GM12878 (cell line): ENCODE data around the gene LCP1. TPM values are rescaled to one million over a fixed set of nuclear protein-coding genes. Genes with fewer than 3 reads are reported as not detected.

Experiments used
- IKZF1 ChIP-seq: fragments of 450-650 bp; conservative IDR thresholded peaks from 2 replicates; pipeline ENCODE4 v1.6.1; 2017; ENCODE audit warnings: antibody characterized with exemption, mild to moderate bottlenecking
- MYB ChIP-seq: fragments of 150-350 bp; IDR thresholded peaks from 2 replicates; pipeline ENCODE4 v1.6.1; 2014; ENCODE audit warnings: mild to moderate bottlenecking, low read depth, low read length, borderline replicate concordance
- NFYA ChIP-seq: IDR thresholded peaks from 2 replicates; pipeline ENCODE4 v1.6.1; 2011; ENCODE audit warnings: low read depth, mild to moderate bottlenecking, low read length, improper control_type of control experiment, borderline replicate concordance
- RELA ChIP-seq: fragments of 450-650 bp; IDR thresholded peaks from 2 replicates; pipeline ENCODE4 v1.8.0; 2014; ENCODE audit warnings: borderline replicate concordance; ENCODE audit not compliant: partially characterized antibody
- SMAD1 ChIP-seq: fragments of 450-650 bp; IDR thresholded peaks from 2 replicates; pipeline ENCODE4 v1.6.1; 2018; ENCODE audit warnings: mild to moderate bottlenecking, low read depth; ENCODE audit not compliant: partially characterized antibody
- TCF3 ChIP-seq: IDR thresholded peaks from 2 replicates; pipeline ENCODE4 v1.6.1; 2012; ENCODE audit warnings: low read depth, mild to moderate bottlenecking, low read length, borderline replicate concordance; ENCODE audit not compliant: insufficient read depth
- YY1 ChIP-seq: IDR thresholded peaks from 2 replicates; pipeline ENCODE4 v1.6.1; 2011; ENCODE audit warnings: low read depth, mild to moderate bottlenecking, low read length
- ZNF207 ChIP-seq: fragments of 450-650 bp; IDR thresholded peaks from 2 replicates; pipeline ENCODE4 v1.6.1; 2014; ENCODE audit warnings: antibody characterized with exemption, mild to moderate bottlenecking, borderline replicate concordance
- polyA plus RNA-seq, 11 experiments: library from polyadenylated mRNA; depleted of rRNA in 4 of 11; unstranded in 6 of 11; stranded (reverse) in 5 of 11; fragments of >200 nt; fragmentation: Nextera tagmentation in 4 of 11; fragmentation: Illumina TruSeq in 1 of 11; extraction: Ambion mirVana in 4 of 11; extraction: Trizol in 1 of 11; gene quantifications; 1 replicate in 1 of 11; 2 replicates in 10 of 11; pipeline versions ENCODE4 v1.2.1 to v1.2.3, GENCODE V29; 2011 to 2016; ENCODE audit warnings: inconsistent platforms in 2 of 11, missing spikeins in 2 of 11, low read depth in 1 of 11
- total RNA-seq, 4 experiments: library from RNA; depleted of rRNA in 3 of 4; stranded (reverse); fragments of >200 nt in 3 of 4; fragmentation: Illumina TruSeq in 1 of 4; extraction: Trizol in 1 of 4; gene quantifications; 2 replicates each; pipeline versions ENCODE4 v1.2.1 to v1.2.3, GENCODE V29; 2013 to 2021
- TF ChIP-seq, protein P1 (sequence below): fragments of 450-650 bp; IDR thresholded peaks from 2 replicates; pipeline ENCODE4 v1.6.1; 2017; ENCODE audit warnings: antibody characterized with exemption, mild to moderate bottlenecking, moderate library complexity
- TF ChIP-seq, protein P2 (sequence below): fragments of 450-650 bp; IDR thresholded peaks from 2 replicates; pipeline ENCODE4 v1.6.1; 2018; ENCODE audit warnings: mild to moderate bottlenecking, low read depth, moderate library complexity; ENCODE audit not compliant: partially characterized antibody
- TF ChIP-seq, protein P3 (sequence below): IDR thresholded peaks from 2 replicates; pipeline ENCODE4 v1.6.1; 2012; ENCODE audit warnings: low read depth, low read length, improper control_type of control experiment
- TF ChIP-seq, protein P4 (sequence below): fragments of 450-650 bp; IDR thresholded peaks from 2 replicates; pipeline ENCODE4 v1.6.1; 2017; ENCODE audit warnings: mild to moderate bottlenecking, moderate library complexity
- TF ChIP-seq, protein P5 (sequence below), 3 experiments: IDR thresholded peaks in 2 of 3; conservative IDR thresholded peaks in 1 of 3; 2 replicates each; pipeline ENCODE4 v1.5.1; 2011; ENCODE audit warnings: low read depth in 3 of 3, low read length in 3 of 3, mild to moderate bottlenecking in 3 of 3, control low read depth in 2 of 3, moderate library complexity in 2 of 3, inconsistent platforms in 1 of 3, mixed read lengths in 1 of 3; ENCODE audit not compliant: control insufficient read depth in 2 of 3, insufficient read depth in 1 of 3; ENCODE audit errors: extremely low read depth in 1 of 3

LCP1 gene
- total and polyA plus RNA-seq, 10 of the 15 experiments (the other 5 are each of a cell fraction or from before 2014, with no cell fraction given) = 775 to 2,201 (median 1,556) TPM

DNA sequence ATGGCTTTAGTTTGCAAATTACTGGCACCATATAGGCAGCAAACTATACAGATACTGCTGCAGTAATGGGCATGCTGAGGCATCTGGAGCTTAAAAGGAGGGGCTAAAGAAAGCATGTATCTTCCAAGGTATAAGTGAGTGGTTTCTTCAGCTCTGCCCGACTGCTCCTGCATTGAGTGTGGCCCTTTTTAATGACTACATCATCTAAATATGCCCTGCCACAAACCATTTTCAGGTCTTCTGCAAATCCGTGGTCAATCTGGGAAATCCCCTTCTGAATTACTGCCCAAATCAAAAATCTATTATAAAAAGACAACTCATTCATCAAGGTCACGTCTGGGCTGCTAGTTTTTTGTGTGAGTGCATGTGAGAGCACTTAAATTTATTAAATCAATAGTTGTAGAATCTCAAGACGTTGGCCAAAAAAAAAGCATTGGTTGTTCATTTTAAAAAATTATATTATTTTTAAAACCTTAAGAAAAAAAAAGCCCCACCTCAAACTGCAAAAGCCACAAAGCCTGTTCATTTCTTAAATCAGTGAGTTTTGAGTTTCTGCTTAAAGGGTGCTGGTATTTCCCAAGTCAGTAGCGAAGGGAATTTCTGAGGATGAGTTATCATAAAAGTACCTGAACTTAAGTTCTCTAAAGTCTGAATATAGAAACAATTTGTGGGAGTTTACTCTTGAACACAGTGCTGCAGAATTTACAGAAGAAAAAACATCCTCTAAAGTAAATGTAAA lies 16.3 kb downstream of the LCP1 start (continued):
- TF ChIP-seq, protein P1, sequence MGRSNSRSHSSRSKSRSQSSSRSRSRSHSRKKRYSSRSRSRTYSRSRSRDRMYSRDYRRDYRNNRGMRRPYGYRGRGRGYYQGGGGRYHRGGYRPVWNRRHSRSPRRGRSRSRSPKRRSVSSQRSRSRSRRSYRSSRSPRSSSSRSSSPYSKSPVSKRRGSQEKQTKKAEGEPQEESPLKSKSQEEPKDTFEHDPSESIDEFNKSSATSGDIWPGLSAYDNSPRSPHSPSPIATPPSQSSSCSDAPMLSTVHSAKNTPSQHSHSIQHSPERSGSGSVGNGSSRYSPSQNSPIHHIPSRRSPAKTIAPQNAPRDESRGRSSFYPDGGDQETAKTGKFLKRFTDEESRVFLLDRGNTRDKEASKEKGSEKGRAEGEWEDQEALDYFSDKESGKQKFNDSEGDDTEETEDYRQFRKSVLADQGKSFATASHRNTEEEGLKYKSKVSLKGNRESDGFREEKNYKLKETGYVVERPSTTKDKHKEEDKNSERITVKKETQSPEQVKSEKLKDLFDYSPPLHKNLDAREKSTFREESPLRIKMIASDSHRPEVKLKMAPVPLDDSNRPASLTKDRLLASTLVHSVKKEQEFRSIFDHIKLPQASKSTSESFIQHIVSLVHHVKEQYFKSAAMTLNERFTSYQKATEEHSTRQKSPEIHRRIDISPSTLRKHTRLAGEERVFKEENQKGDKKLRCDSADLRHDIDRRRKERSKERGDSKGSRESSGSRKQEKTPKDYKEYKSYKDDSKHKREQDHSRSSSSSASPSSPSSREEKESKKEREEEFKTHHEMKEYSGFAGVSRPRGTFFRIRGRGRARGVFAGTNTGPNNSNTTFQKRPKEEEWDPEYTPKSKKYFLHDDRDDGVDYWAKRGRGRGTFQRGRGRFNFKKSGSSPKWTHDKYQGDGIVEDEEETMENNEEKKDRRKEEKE = no peak
- TF ChIP-seq, protein P2, sequence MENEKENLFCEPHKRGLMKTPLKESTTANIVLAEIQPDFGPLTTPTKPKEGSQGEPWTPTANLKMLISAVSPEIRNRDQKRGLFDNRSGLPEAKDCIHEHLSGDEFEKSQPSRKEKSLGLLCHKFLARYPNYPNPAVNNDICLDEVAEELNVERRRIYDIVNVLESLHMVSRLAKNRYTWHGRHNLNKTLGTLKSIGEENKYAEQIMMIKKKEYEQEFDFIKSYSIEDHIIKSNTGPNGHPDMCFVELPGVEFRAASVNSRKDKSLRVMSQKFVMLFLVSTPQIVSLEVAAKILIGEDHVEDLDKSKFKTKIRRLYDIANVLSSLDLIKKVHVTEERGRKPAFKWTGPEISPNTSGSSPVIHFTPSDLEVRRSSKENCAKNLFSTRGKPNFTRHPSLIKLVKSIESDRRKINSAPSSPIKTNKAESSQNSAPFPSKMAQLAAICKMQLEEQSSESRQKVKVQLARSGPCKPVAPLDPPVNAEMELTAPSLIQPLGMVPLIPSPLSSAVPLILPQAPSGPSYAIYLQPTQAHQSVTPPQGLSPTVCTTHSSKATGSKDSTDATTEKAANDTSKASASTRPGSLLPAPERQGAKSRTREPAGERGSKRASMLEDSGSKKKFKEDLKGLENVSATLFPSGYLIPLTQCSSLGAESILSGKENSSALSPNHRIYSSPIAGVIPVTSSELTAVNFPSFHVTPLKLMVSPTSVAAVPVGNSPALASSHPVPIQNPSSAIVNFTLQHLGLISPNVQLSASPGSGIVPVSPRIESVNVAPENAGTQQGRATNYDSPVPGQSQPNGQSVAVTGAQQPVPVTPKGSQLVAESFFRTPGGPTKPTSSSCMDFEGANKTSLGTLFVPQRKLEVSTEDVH = no peak
- TF ChIP-seq ZNF207 (no peak), NFYA (no peak), RELA (peak; percentile 67), MYB (no peak), TCF3 (no peak), SMAD1 (no peak), IKZF1 (peak; percentile 63), YY1 (no peak)
- TF ChIP-seq, protein P3, sequence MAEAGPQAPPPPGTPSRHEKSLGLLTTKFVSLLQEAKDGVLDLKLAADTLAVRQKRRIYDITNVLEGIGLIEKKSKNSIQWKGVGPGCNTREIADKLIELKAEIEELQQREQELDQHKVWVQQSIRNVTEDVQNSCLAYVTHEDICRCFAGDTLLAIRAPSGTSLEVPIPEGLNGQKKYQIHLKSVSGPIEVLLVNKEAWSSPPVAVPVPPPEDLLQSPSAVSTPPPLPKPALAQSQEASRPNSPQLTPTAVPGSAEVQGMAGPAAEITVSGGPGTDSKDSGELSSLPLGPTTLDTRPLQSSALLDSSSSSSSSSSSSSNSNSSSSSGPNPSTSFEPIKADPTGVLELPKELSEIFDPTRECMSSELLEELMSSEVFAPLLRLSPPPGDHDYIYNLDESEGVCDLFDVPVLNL = no peak
- TF ChIP-seq, protein P4, sequence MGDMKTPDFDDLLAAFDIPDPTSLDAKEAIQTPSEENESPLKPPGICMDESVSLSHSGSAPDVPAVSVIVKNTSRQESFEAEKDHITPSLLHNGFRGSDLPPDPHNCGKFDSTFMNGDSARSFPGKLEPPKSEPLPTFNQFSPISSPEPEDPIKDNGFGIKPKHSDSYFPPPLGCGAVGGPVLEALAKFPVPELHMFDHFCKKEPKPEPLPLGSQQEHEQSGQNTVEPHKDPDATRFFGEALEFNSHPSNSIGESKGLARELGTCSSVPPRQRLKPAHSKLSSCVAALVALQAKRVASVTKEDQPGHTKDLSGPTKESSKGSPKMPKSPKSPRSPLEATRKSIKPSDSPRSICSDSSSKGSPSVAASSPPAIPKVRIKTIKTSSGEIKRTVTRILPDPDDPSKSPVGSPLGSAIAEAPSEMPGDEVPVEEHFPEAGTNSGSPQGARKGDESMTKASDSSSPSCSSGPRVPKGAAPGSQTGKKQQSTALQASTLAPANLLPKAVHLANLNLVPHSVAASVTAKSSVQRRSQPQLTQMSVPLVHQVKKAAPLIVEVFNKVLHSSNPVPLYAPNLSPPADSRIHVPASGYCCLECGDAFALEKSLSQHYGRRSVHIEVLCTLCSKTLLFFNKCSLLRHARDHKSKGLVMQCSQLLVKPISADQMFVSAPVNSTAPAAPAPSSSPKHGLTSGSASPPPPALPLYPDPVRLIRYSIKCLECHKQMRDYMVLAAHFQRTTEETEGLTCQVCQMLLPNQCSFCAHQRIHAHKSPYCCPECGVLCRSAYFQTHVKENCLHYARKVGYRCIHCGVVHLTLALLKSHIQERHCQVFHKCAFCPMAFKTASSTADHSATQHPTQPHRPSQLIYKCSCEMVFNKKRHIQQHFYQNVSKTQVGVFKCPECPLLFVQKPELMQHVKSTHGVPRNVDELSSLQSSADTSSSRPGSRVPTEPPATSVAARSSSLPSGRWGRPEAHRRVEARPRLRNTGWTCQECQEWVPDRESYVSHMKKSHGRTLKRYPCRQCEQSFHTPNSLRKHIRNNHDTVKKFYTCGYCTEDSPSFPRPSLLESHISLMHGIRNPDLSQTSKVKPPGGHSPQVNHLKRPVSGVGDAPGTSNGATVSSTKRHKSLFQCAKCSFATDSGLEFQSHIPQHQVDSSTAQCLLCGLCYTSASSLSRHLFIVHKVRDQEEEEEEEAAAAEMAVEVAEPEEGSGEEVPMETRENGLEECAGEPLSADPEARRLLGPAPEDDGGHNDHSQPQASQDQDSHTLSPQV = no peak
- TF ChIP-seq, protein P5, sequence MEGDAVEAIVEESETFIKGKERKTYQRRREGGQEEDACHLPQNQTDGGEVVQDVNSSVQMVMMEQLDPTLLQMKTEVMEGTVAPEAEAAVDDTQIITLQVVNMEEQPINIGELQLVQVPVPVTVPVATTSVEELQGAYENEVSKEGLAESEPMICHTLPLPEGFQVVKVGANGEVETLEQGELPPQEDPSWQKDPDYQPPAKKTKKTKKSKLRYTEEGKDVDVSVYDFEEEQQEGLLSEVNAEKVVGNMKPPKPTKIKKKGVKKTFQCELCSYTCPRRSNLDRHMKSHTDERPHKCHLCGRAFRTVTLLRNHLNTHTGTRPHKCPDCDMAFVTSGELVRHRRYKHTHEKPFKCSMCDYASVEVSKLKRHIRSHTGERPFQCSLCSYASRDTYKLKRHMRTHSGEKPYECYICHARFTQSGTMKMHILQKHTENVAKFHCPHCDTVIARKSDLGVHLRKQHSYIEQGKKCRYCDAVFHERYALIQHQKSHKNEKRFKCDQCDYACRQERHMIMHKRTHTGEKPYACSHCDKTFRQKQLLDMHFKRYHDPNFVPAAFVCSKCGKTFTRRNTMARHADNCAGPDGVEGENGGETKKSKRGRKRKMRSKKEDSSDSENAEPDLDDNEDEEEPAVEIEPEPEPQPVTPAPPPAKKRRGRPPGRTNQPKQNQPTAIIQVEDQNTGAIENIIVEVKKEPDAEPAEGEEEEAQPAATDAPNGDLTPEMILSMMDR (IDR thresholded peaks at IDR 0.05 in 2 of 3, conservative IDR thresholded peaks at IDR 0.05 in 1 of 3; ENCODE audit: control insufficient read depth in 2 of 3, extremely low read depth in 1 of 3, insufficient read depth in 1 of 3, low read depth in 3 of 3, low read length in 3 of 3) = no peak
